C4-2B (cell line): Measurements from ENCODE around the gene ILKAP.

ENCODE experiments used
- H3K27ac ChIP-seq: fragments of 450-650 bp; 2 replicates; pipeline ENCODE4 v1.5.1; 2017
- ZFX ChIP-seq: fragments of 450-650 bp; IDR thresholded peaks from 2 replicates; pipeline ENCODE4 v1.6.1; 2017
- TF ChIP-seq, protein P1 (sequence below): fragments of 450-650 bp; conservative IDR thresholded peaks from 2 replicates; pipeline ENCODE4 v1.5.1; 2017; ENCODE audit warnings: mild to moderate bottlenecking

The ILKAP gene

GRCh38 chr2:238163481-238164198 is 39.9 kb downstream of the ILKAP start:
- no peak overlapping the region for H3K27ac ChIP-seq
- TF ChIP-seq, protein P1, sequence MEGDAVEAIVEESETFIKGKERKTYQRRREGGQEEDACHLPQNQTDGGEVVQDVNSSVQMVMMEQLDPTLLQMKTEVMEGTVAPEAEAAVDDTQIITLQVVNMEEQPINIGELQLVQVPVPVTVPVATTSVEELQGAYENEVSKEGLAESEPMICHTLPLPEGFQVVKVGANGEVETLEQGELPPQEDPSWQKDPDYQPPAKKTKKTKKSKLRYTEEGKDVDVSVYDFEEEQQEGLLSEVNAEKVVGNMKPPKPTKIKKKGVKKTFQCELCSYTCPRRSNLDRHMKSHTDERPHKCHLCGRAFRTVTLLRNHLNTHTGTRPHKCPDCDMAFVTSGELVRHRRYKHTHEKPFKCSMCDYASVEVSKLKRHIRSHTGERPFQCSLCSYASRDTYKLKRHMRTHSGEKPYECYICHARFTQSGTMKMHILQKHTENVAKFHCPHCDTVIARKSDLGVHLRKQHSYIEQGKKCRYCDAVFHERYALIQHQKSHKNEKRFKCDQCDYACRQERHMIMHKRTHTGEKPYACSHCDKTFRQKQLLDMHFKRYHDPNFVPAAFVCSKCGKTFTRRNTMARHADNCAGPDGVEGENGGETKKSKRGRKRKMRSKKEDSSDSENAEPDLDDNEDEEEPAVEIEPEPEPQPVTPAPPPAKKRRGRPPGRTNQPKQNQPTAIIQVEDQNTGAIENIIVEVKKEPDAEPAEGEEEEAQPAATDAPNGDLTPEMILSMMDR, result no peak
- TF ChIP-seq ZFX, result no peak

DNA sequence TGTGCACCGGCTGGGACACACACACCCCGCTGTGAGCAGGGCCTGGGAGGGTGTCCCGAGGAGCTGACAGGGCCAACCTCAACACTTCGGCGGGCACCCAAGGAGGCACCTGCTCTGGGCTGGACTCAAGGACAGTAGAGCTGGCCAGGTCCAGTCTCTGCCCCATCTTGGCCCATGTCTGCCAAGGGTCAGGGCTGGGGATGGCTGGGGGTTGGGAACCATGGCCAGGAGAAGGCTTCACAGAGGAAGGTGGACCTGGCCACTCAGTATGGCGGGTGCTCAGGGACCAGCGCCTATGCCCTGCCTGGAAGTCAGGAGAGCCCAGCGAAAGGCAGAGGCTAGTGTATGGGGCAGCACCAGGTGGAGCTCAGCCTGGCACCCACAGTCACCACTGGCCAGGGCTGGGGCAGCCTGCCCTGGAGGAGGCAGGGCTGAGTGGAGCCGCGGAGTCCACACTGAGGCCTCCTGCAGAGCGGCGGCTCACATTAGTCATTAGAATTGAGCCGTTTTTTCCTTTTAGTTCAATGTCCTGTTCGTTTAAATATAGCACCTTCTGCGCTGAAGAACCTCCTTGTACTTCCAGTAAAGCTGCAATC is 40.6 kb downstream of the ILKAP start:
- TF ChIP-seq, protein P1, result no peak
- TF ChIP-seq ZFX, result no peak
- H3K27ac ChIP-seq, result no peak overlapping the region

DNA sequence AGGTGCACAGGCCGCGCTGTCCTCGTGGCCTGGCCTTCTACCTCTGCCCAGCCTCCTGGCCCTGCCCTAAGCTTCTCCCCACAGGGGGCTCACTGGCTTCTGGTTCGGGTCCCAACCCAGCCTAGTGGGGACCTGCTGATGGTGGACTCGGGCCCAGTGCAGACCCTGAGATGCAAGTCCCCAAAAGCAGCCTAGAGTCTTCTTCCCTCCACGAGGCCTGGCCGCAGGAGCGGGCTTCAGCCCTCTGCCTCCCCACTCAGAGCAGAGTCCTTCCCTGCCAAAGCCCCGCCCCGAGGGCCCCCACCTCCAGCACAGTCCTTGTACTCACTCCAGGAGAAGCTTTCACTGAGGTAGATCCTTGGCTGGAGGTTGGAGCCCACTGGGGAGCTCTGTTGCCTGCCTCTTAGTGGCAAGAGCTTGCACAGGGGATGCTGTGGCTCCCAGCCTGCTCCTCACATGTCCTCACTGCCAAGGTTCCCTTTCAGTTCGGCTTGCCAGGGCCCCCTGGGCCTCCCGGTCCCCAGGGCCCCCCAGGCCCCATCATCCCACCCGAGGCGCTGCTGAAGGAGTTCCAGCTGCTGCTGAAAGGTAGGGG is 41.1 kb downstream of the ILKAP start:
- no peak for TF ChIP-seq ZFX
- TF ChIP-seq, protein P1, result no peak
- no peak overlapping the region for H3K27ac ChIP-seq

DNA sequence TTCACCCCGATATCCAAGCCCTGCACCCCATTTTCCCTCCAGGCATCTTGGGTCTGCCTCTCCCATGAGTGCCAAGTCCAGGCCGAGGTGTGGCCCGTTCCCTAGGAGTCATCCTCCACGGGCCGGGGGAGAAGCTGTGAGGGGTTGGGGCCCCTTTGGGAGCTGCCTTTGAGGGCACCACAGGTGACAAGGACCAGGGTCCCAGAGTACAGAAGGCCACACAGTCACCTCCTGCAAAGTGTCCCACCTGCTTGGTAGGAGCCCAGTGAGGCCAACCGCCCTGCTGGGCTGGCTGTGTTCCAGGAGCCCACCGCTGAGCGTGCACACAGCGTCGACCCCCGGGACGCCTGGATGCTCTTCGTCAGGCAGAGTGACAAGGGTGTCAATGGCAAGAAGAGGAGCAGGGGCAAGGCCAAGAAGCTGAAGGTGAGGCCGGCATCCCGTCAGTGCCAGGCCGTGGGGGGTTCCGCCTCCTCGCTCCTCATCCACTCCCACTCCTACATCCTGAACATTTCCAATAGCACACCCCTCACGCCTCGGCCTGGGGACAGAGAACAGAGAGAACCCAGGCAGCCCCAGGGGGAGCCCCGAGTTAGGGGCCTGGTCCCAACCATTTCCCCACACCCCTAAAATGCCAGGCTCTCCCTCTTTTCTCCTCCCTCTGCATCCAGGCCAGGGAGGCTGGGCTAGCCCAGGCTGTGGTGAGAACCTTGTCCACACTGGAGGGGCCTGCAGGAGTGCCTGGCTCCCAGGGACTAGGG is 42.0 kb downstream of the ILKAP start:
- no peak overlapping the region for H3K27ac ChIP-seq
- no peak for TF ChIP-seq ZFX
- TF ChIP-seq, protein P1, result no peak

GRCh38 chr2:238160206-238161129 is 43.0 kb downstream of the ILKAP start:
- H3K27ac ChIP-seq, result no peak overlapping the region
- TF ChIP-seq, protein P1, result no peak; the same call in 1 of the 2 replicates
- no peak for TF ChIP-seq ZFX

- TF ChIP-seq, protein P1, result no peak
- TF ChIP-seq ZFX, result no peak
- H3K27ac ChIP-seq, result no peak overlapping the region
Measured at GRCh38 chr2:238159661-238160205, 43.8 kb downstream of the ILKAP start.
